SHP77 (cell line): ENCODE results near the gene THBS3.
"Not testable (repeated sequence)": the region's sequence is repeated elsewhere in the genome, so short reads cannot be mapped to it uniquely, and the experiment has no call there.

Experiments
- DNase-seq, 2 experiments: peaks; one replicate each; lab custom pipeline; 2025; lab: John Stamatoyannopoulos, UW

Gene THBS3

GRCh38 chr1:155173478-155174323 lies 34.0 kb downstream of the THBS3 start, which contains the start of gene TRIM46:
TSS of gene TRIM46 (plus strand) at chr1:155173849. CDS start at chr1:155173967, 118 bp downstream.
- DNase-seq: peak; percentile 81 to 86

DNA sequence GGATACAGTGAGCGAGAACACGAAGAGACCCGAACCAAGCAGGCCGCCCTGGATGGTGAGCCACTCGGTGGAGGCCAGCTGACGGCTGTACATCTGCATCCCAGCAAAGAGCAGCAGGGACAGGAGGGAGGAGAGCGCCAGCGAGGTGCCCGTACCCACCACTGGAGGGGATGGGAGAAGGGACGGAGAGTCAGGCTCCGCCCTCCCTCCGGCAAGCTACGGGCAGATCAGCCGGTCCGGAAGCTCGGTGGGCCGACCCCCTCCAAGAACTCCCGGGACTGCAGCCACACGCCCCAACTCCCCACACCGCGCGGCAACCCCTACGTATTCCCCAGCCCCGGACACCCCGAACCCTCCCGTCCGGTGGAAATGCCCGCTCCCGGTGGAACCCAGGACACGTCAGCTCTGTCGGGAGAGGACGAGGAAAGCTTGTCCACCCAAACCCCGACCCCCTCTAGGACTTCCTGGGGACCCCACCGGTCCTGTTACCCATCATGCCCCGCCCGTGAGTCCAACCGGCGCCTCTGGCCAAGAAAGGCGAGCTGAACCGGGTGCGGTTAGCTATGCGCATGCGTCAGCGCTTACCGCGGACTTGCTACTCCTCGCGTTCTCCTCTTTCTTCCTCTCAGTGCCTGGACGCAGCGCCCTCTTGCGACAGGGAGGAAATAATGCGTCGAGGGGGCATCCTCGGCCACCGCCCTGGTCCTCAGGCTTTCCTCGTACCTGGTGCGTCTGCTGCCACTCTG lies 34.8 kb downstream of the THBS3 start, which contains the start of gene KRTCAP2:
Gene KRTCAP2 (minus strand): TSS at position 573 of the 746 bp plus-strand sequence. CDS start 80 bp downstream, at position 493.
- peak; percentile 99 for DNase-seq

GRCh38 chr1:155171836-155172731 lies 35.6 kb downstream of the THBS3 start:
- no peak for DNase-seq

GRCh38 chr1:155170806-155171205 lies 36.9 kb downstream of the THBS3 start:
- DNase-seq: no peak

DNA sequence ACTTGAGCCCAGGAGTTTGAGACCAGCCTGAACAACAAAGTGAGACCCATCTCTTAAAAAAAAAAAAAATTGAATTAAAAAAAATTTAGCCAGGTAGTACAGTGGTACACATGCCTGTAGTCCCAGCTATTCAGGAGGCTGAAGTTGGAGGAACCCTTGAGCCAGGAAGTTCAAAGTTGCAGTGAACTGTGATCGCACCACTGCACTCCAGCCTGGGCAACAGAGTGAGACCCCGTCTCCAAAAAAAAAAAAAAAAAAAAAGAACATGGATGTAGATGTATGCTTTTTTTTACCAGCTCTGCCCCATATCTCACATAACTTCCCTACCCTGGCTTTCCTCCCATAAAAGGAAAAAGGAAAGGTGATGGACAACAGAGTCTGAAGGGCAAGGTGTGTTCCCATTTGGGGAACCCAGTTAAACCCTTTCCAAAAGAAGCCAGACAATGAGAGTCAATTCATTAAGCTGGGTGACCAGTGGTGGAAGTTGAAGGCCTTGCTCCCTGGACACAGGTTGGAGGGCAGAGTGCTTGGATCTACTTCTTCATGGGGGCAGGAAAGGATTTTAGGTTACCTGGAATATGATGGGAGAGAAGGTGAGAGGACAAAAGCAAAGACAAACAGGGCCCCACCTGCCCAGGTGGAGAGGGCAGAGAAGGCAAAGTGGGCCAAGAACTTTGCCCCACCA lies 37.5 kb downstream of the THBS3 start:
- DNase-seq: no peak

DNA sequence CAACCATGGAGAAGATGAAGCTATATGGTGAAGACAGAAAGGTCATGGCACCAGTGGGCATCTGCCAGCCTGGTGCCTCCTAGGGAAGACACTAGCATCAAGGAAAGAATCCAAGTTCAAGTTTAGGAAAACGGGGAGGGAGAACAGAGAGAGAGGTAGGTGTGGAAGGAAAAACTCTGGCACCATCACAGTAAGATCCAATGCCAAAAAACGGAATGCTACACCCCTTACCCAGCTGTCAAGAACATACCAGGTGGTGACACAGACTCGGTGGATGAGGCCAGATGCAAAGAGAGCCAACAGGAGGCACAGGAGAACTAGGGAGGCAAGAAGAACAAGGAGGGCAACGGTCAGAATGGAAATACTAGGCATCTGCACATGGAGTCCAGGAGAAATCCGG lies 38.2 kb downstream of the THBS3 start:
- no peak for DNase-seq

DNA sequence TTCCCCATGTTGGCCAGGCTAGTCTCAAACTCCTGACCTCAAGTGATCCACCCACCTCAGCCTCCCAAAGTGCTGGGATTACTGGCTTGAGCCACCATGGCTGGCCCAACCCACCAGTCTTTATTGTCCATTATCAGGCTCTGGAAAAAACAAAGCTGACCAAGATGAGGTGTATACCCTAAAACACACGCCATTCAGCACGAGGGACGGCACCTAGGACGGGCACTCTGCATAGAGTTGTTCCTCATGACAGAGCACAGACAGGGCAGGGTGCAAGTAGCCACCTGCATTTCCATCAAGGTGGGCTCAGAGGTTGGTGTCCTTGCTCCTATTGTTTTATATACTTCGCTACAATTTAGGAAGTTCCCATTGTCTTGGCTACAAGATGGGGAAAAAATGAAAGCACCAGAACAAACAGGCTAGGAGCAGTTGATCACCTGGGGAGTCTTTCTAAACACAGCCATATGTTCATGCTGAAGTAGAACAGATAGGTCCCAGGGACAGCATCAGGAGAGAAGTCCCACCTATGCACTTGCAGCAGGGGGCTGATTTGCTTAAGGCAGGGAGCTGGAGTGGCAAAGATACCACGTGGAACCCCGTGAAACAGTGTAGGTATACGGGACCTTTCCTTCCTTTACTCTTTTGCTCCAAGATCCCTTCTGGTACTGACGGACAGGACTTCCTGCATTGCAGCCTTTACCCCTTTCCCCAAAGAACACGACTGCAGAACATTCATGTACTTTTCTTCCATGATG lies 39.1 kb downstream of the THBS3 start:
- DNase-seq: no peak

GRCh38 chr1:155168105-155168445 lies 39.6 kb downstream of the THBS3 start:
- not testable (repeated sequence) for DNase-seq

GRCh38 chr1:155167166-155168104 lies 40.3 kb downstream of the THBS3 start:
- DNase-seq: peak; percentile 98 to 99

DNA sequence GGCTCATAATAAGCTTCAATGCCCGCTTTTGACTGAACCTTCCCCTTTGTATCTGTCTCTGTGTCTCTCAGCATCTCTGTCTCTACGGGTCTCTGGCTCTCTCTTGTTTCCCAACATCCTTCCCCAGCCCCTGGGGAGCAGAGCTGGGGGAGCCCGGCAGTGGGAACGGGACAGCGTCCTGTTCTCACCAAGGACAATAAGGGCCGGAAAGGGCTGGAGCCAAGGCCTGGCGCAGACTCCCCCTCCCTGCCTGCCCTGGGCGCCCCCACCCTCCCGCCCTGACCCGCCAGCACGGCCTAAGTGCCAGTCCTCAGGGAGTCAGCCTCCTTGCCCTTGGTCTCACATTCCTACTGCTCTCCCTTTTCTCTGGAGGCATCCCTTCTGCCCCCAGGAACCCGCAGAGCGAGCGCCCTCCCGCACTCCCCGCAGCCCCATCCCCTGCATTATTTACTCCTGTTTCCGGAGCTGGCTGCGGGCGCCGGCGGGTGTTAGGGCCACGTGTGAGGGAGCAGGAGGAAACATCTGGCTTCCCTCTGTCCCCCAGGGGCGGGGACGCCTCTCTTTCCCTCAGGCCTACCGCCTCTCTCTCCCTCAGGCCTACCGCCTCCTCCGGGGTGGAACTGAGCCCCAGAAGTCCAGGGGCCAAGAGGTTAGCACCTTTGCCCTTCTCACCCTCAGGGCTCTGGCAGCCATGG lies 41.1 kb downstream of the THBS3 start:
- peak; percentile 40 to 67 for DNase-seq

- no peak for DNase-seq
These were observed 41.6 kb downstream of the THBS3 start for GRCh38 chr1:155166051-155166470.

GRCh38 chr1:155164625-155165024 lies 43.1 kb downstream of the THBS3 start:
- DNase-seq: not testable (repeated sequence)

DNA sequence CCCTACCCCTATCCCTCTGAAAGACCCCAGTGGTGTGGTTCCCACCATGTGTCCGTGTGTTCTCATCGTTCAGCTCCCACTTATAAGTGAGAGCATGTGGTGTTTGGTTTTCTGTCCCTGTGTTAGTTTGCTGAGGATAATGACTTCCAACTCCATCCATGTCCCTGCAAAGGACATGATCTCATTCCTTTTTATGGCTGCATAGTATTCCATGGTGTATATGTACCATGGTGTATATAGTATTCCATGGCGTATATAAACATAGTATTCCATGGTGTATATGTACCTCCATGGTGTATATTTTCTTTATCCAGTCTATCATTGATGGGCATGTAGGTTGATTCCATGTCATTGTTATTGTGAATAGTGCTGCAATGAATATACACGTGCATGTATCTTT lies 43.9 kb downstream of the THBS3 start:
- not testable (repeated sequence) for DNase-seq

DNA sequence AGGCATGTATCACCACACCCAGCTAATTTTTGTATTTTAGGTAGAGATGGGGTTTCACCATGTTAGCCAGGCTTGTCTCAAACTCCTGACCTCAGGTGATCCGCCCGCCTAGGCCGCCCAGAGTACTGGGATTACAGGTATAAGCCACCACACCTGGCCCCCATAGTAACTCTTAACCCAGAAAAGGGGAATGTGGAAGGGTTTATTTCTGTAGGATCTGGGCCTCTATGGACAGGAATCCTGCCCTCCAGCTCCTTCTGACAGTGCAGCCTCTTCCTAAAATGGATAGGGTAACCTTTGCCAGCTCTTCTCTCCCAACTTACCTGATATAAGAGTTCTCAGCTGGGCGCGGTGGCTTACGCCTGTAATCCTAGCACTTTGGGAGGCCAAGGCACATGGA lies 45.1 kb downstream of the THBS3 start:
- not testable (repeated sequence) for DNase-seq

DNA sequence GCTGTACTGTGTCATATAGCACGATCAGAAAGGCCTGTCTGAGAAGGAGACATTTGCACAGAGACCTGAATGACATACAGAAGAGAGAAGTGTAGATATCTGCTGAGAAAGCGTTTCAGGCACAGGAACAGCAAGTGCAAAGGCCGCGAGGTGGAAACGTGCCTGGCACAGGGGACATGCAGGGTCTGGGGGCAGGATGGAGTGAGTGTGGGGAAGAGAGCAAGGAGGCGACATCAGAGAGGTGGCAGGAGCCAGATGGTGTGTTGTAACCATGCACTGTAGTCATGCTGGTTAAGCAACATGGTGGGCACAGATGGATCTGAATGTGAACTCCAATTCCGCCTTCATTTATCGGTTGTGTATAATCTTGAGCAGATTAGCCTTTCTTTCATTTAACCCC lies 47.6 kb downstream of the THBS3 start:
- no peak for DNase-seq

DNA sequence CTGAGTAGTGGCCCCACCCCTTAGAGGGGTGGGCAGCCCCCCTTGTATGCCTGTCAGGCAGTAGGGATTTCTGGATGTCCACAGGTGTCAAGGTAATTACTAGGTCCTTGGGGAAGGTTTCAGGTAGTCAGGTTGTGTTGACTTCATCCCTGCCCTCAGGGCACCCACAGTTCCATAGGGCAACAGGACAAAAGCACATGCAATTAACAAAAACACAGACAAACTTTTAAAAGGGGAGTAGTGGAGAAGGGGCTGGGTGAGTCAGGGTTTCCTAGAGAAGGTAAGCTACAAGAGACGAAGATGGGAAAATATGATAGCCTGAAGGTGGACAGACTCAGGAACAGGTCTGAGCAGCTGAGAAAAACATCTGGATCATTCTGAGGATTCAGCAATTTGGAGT lies 48.7 kb downstream of the THBS3 start:
- DNase-seq: no peak

GRCh38 chr1:155155996-155156643 lies 51.6 kb downstream of the THBS3 start:
- not testable (repeated sequence) for DNase-seq
